Lung (tissue), 12 donors: Measurements from ENCODE around the gene ADAMTSL2. TPM values are rescaled to one million over a fixed set of nuclear protein-coding genes. Genes with fewer than 3 reads are reported as not detected.

Experiments
- ATAC-seq: fragments of 200-7000 bp; cut with Tn5 transposase; one replicate; pipeline ENCODE4 v1.9.1; 2020; ENCODE audit warnings: moderate number of reproducible peaks; ENCODE audit not compliant: insufficient read depth, low FRiP score
- DNase-seq, 3 donors: peaks; one replicate each; pipeline ENCODE4 v3.0.0-alpha.2; 2013 to 2017
- H3K27ac ChIP-seq, 2 donors: one replicate each; pipeline ENCODE4 v1.5.1; 2013; ENCODE audit warnings: mild to moderate bottlenecking in 2 of 2, moderate library complexity in 2 of 2, control low read depth in 1 of 2, inconsistent platforms in 1 of 2, low read depth in 1 of 2, low read length in 1 of 2
- H3K27me3 ChIP-seq, 3 donors: one replicate each; pipeline ENCODE4 v1.5.1; 2013; ENCODE audit warnings: low read length in 2 of 3; ENCODE audit not compliant: control insufficient read depth in 3 of 3, insufficient read depth in 3 of 3
- H3K36me3 ChIP-seq, 4 donors: one replicate each; pipeline ENCODE4 v1.5.1; 2013; ENCODE audit warnings: low read length in 4 of 4, mild to moderate bottlenecking in 1 of 4, moderate library complexity in 1 of 4; ENCODE audit not compliant: control insufficient read depth in 4 of 4, insufficient read depth in 4 of 4
- H3K4me1 ChIP-seq, 5 donors: one replicate each; pipeline ENCODE4 v1.5.1; 2013; ENCODE audit warnings: low read length in 5 of 5, mild to moderate bottlenecking in 2 of 5, moderate library complexity in 1 of 5; ENCODE audit not compliant: control insufficient read depth in 5 of 5, insufficient read depth in 5 of 5
- H3K4me3 ChIP-seq: one replicate; pipeline ENCODE4 v1.5.1; 2013; ENCODE audit warnings: mild to moderate bottlenecking, control low read depth, moderate library complexity
- H3K9ac ChIP-seq, 2 donors: one replicate each; pipeline ENCODE4 v1.5.1; 2013; ENCODE audit warnings: low read length in 2 of 2, control low read depth in 1 of 2; ENCODE audit not compliant: insufficient read depth in 1 of 2
- H3K9me3 ChIP-seq, 4 donors: one replicate each; pipeline ENCODE4 v1.5.1; 2013; ENCODE audit warnings: low read length in 3 of 4, mild to moderate bottlenecking in 1 of 4, moderate library complexity in 1 of 4; ENCODE audit not compliant: control insufficient read depth in 4 of 4, insufficient read depth in 3 of 4
- WGBS, 2 donors: extraction: QIAGEN DNeasy Blood & Tissue Kit; methylation state at CpG; one replicate each; pipeline ENCODE4 v1.1.7; 2013; 5-methylcytosine and 5-hydroxymethylcytosine counted together
- polyA plus RNA-seq, 2 donors: library from polyadenylated mRNA; stranded (reverse); fragments of 200-250 nt; gene quantifications; one replicate each; pipeline ENCODE4 v1.2.1, GENCODE V29; 2013
- total RNA-seq, 2 donors: library from RNA; depleted of rRNA in 1 of 2; stranded (reverse); fragments of >200 nt in 1 of 2; gene quantifications; one replicate each; pipeline ENCODE4 v1.2.1, GENCODE V29; 2014 to 2021
- TF ChIP-seq, protein P1 (sequence below): IDR thresholded peaks from 2 replicates; pipeline ENCODE4 v1.5.1; 2012; ENCODE audit warnings: mild to moderate bottlenecking; ENCODE audit errors: control extremely low read depth, extremely low read depth
- donor health status: control.
- donor health status: control.
- donor health status: Bipolar disorder and iron deficiency.
- donor health status: healthy.
- donor health status: DM: yes; HTN: yes; CAD: no.

Gene ADAMTSL2
- total and polyA plus RNA-seq, 4 donors: 6.4 to 20.6 (median 10.1) TPM

DNA sequence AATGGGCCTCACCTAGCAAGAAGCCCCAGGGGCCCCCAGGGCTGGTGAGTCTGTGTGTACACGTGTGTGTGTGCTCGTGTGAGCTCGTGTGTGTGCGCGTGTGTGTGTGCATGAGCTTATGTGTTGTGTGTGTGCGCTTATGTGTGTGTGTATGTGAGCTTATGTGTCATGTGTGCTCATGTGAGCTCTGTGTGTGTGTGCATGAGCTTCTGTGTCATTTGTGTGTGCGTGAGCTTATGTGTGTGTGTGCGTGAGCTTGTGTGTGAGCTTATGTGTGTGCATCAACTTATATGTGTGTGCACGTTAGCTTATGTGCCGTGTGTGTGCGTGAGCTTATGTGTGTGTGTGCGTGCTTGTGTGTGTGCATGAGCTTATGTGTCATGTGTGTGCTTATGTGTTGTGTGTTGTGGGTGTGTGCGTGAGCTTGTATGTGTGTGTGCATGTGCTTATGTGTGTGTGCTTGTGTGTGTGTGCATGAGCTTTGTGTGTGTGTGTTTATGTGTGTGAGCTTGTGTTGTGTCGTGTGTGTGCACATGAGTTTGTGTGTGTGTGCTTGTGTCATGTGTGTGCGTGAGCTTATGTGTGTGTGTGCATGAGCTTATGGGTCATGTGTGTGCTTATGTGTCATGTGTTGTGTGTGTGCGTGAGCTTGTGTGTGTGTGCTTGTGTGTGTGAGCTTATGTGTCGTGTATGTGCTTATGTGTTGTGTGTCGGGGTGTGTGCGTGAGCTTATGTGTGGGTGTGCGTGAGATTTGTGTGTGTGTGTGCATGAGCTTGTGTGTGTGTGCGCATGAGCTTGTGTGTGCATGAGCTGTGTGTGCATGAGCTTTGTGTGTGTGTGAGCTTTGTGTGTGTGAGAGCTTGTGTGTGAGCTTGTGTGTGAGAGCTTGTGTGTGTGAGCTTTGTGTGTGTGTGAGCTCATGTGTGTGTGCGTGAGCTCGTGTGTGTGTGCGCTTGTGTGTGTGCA lies 38.9 kb upstream of the ADAMTSL2 start:
- TF ChIP-seq, protein P1, sequence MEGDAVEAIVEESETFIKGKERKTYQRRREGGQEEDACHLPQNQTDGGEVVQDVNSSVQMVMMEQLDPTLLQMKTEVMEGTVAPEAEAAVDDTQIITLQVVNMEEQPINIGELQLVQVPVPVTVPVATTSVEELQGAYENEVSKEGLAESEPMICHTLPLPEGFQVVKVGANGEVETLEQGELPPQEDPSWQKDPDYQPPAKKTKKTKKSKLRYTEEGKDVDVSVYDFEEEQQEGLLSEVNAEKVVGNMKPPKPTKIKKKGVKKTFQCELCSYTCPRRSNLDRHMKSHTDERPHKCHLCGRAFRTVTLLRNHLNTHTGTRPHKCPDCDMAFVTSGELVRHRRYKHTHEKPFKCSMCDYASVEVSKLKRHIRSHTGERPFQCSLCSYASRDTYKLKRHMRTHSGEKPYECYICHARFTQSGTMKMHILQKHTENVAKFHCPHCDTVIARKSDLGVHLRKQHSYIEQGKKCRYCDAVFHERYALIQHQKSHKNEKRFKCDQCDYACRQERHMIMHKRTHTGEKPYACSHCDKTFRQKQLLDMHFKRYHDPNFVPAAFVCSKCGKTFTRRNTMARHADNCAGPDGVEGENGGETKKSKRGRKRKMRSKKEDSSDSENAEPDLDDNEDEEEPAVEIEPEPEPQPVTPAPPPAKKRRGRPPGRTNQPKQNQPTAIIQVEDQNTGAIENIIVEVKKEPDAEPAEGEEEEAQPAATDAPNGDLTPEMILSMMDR: no peak
- H3K27me3 ChIP-seq: peaks cover 0 to 5% (median 0%) of the 10 kb centered on the region in 3 donors
- no peak overlapping the region for H3K4me3 ChIP-seq
- H3K27ac ChIP-seq: no peak overlapping the region
- no peak for ATAC-seq
- H3K9ac ChIP-seq: no peak overlapping the region
- no peak for DNase-seq
- no peaks in the 10 kb centered on the region for H3K9me3 ChIP-seq
- peaks cover 0 to 73% (median 29%) of the 10 kb centered on the region in 5 donors for H3K4me1 ChIP-seq
- WGBS, 2 donors: 96 to 97% methylated on average over 24 of the region's 24 CpGs
- no peaks in the 10 kb centered on the region for H3K36me3 ChIP-seq

DNA sequence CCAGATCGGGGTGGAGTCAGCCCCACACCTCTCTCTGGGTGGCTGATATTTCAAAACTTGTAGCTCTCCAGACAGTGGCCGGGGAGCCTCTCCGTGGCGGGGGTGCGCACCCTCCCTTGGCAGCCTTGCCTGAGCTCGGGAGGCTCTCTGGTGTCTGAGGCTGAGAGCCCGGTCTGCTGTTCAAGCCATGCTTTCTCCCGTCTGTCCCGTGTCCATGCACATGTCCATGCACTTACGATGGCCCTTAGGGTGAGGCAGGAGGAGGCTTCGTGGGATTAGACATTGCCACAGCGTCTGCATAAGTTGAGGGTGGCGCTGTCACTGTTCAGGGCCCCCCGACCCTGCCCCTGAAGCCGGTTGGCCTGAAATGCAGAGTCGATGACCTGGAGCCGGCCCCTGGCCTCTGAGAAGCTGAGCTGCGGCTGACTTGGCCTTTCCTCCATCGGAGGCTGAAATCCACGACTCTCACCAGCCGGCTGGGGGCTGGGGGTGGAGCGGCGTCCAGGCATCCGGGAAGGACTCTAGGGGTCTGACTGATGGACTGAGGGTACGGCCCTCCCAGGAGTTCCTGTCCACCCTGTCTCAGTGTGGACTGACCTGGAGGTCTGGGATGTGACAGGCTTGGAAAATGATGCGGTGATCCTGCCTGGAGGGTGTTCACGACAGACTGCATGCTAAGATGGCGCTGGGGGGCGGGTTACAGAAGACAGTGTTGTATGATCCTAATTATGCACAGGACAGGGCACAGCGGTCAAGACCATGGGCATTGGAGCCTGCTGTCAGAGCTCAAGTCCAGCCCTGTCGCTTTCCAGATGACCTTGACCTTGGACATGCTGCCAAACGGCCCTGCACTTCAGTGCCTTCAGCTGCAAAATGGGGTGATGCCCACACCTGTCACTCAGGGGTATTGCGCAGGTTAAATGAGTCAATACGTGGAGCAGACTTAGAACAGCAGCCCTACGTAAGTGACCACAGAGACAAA lies 37.4 kb upstream of the ADAMTSL2 start:
- ATAC-seq (no peak), DNase-seq (peak in 1 of 3 donors; percentile 67)
- Histone ChIP-seq H3K4me3 (no peak overlapping the region), H3K4me1 (peaks cover 0 to 62% (median 26%) of the 10 kb centered on the region in 5 donors), H3K9ac (no peak overlapping the region), H3K36me3 (no peaks in the 10 kb centered on the region), H3K27ac (peak overlapping the region in 1 of 2 donors; percentile 4), H3K27me3 (peaks cover 0 to 5% (median 0%) of the 10 kb centered on the region in 3 donors), H3K9me3 (peaks cover 0 to 6% (median under 1%) of the 10 kb centered on the region in 4 donors)
- TF ChIP-seq, protein P1: no peak
- 70 to 78% methylated on average over 35 of the region's 35 CpGs for WGBS, 2 donors

DNA sequence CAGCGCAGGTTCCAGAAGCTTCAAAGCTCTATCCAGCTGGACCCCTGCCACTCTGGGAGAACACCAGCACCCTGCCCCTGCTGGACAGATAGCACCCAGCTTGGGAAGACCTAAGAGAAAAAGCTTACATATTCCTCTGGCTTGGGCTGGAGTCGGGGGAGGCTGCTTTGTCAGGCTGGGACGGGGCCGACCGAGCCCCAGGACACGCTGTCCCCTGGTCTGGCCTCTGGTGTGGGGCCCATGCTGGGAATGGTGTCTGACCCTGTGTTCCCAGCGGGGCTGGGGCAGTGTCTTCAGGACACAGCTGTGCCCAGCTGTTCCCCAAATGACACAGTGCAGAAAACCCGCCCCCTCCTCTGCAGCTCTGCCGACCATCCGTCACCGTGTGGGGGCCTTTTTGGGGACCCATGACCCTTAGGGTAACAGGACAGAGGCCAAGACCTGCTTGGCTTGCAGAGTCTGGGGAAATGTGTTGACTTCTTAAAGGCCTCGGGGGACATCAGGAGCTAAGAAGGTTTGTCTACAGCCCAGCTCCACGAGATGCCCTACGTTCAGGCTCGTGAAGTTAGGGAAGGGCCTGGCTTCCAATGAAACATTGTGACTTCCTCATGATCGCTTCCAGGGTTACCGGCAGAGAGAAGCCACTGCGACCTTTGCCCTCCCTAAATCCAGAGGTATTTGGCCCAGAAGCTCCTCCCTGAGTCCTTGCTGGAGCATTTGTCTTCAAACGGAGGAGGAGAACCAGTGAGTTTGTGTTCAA lies 35.2 kb upstream of the ADAMTSL2 start:
- Histone ChIP-seq H3K36me3 (no peaks in the 10 kb centered on the region), H3K27ac (peak overlapping the region in 1 of 2 donors; percentile 21), H3K4me1 (peaks cover 0 to 48% (median 26%) of the 10 kb centered on the region in 5 donors), H3K27me3 (peaks cover 0 to 5% (median 0%) of the 10 kb centered on the region in 3 donors), H3K4me3 (no peak overlapping the region), H3K9ac (no peak overlapping the region), H3K9me3 (peaks cover 0 to 9% (median under 1%) of the 10 kb centered on the region in 4 donors)
- 71 to 81% methylated on average over 19 of the region's 19 CpGs for WGBS, 2 donors
- ATAC-seq: no peak
- DNase-seq: peak; percentile 74 to 80 (median 78)
- TF ChIP-seq, protein P1: no peak
